ENCODE data around the gene PTPN11.

- TF ChIP-seq EZH2 (IDR thresholded peaks at IDR 0.05; ENCODE audit: low read length, unreplicated experiment): no peak
- TF ChIP-seq, protein P1, sequence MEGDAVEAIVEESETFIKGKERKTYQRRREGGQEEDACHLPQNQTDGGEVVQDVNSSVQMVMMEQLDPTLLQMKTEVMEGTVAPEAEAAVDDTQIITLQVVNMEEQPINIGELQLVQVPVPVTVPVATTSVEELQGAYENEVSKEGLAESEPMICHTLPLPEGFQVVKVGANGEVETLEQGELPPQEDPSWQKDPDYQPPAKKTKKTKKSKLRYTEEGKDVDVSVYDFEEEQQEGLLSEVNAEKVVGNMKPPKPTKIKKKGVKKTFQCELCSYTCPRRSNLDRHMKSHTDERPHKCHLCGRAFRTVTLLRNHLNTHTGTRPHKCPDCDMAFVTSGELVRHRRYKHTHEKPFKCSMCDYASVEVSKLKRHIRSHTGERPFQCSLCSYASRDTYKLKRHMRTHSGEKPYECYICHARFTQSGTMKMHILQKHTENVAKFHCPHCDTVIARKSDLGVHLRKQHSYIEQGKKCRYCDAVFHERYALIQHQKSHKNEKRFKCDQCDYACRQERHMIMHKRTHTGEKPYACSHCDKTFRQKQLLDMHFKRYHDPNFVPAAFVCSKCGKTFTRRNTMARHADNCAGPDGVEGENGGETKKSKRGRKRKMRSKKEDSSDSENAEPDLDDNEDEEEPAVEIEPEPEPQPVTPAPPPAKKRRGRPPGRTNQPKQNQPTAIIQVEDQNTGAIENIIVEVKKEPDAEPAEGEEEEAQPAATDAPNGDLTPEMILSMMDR (conservative IDR thresholded peaks at IDR 0.05; ENCODE audit: low read depth, low read length): no peak
These were observed 49.3 kb downstream of the PTPN11 start for GRCh38 chr12:112468046-112468445.

Measured in PC-3 (cell line).